ENCODE measurements around the gene IGF2BP1.

The IGF2BP1 gene

DNA sequence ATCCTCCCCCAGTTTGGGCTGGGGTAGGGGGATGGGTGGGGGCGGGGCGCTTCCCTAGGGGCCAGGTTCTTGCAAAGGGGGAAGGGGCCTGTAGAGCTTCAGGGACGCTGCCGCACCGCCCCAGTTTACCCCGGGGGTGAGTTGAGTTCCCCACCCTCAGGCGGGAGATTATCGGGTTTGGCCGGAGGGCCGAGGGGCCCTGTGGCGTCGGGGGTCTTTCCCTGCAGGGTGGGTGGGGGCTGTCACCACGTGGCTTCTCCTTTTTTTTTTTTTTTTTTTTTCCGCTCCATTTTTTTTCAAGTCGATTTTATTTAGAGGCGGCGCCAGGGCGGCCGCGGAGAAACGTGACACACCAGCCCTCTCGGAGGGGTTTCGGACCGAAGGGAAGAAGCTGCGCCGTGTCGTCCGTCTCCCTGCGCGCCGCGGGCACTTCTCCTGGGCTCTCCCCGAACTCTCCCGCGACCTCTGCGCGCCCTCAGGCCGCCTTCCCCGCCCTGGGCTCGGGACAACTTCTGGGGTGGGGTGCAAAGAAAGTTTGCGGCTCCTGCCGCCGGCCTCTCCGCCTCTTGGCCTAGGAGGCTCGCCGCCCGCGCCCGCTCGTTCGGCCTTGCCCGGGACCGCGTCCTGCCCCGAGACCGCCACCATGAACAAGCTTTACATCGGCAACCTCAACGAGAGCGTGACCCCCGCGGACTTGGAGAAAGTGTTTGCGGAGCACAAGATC lies at the start of gene IGF2BP1:
Gene IGF2BP1 (plus strand): TSS at position 283 of the 724 bp plus-strand sequence. CDS start 361 bp downstream, at position 644.
- DNase-seq: no peak

DNA sequence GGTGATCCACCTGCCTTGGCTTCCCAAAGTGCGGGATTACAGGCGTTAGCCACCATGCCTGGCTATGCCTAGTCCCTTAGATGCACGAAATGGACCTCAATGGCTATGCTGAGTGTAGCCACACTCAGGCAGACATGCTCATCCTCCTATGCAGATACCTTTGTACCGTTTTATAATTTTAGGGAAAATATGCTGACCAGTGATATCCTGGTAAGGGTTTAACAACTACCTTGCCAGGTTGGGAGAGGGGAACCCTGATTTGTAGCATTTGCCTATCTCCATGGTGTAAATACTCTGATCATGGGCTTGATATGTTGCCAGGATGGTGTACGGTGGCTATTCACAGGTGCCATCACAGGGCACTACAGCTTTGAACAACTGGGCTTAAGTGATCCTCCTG lies 45.6 kb upstream of the IGF2BP1 start:
- no peak for DNase-seq

DNA sequence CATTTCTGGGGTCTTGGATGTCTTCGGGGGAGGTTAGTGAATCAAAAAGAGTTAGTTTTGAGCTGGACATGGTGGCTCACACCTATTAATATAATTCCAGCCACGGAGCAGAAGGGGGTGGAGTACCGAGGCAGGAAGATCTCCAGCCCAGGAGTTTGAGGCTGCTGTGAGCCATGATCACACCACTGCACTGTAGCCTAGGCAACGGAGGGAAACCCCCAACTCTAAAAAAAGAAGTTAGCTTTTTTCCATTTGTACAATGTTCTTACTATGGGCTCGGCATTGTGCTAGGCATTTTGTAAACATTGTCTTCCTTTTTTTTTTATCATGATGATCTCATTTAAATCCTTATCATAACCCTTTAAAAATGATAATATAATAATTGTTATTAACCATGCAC lies 44.3 kb upstream of the IGF2BP1 start:
- no peak for DNase-seq

- no peak for DNase-seq
Measured at GRCh38 chr17:48954300-48954755, 42.9 kb upstream of the IGF2BP1 start.

DNA sequence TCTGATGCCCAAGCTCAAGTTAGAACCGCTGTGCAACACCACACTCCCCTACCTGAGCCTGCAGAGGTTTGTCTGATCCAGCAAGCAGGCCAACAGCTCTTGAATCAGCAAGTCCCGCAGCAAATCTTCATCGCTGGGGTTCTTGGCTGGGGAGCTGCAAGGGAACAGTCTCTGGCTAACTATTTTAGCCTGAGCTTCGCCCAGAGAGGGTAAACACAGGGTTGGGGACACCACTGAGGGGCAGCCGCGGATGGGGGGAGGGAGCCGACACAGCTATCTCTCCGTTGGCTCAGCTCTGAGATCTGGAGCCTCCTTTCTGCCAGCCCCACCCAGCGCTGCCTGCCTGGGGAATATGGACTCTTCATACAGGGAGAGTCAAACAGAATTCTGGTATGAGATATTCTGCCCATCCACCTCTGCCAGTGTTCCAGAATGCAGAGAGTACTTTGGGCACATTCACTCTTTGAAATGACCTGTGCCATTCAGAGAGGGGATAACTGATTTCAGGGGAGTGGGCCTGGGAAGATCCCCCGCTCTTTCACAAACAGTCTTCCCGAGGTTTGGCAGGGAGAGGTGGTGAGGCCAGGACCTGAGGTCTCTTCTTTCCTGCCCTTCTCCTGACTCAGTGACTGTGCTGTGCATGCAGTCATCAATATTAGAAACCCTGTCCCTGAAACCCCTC lies 36.2 kb upstream of the IGF2BP1 start:
- no peak for DNase-seq

DNA sequence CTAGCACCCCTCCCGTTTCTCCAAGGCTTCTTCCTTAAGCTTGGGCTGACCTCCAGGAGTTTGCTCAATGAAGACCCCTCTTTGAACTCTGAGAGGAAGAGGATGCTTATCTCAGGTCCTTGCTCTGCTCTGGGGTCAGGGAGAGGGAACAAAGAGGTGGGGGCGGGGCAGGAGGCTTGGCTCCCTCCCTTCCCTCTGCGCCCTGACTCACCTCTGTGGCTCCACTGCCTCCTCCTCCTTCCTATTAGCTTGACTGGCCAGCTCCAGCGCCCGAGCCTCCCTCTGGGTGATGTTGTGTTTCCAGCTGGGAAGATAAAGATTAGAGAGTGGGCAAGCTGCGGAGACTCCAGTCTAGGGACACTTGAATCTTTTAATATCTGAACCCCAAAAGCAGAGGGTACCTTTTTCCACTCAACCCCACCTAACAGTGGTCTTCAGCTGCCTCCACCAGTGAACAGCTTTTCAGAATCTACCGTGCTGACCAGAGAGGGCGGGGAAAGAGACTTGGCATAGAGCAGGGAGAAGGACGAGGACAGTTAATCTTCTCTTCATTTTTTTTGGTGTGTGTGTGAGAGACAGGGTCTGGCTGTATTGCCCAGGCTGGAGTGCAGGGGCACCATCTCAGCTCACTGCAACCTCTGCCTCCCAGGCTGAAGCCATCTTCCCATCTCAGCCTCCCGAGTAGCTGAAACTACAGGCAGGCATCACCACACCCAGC lies 35.5 kb upstream of the IGF2BP1 start:
- no peak for DNase-seq

GRCh38 chr17:48970224-48970623 lies 27.0 kb upstream of the IGF2BP1 start:
- no peak for DNase-seq

DNA sequence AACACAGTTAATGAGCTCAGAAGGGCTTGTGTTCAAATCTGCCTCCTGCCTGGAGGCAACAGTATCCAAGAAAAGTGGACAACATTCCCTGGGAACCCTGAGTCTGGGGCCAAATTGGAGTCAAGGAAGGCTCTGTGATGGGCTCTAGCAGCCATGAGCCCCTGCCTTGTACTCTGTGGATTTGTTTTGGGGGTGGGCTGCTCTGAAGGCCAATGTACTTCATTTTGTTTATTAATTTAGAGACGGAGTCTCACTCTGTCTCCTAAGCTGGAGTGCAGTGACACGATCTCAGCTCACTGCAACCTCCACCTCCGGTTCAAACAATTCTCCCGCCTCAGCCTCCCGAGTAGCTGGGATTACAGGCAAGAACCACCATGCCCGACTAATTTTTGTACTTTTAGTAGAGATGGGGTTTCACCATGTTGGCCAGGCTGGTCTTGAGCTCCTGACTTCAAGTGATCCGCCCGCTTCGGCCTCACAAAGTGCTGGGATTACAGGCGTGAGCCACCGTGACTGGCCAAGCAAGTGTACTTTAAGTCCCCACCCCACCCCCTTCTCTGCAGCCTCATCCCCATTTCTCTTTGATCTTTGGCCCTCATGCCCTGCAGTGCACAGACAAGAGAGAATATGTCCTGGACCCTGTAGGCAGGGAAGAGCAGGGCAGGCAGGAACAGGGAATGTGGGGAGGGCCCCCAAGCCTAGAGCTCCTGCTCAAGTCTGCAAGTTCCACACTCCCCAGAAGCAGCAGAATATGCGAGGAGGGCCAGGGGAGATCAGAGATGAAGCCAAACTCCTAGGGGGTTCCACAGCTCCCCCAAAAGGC lies 26.1 kb upstream of the IGF2BP1 start:
- DNase-seq: no peak

GRCh38 chr17:48972749-48973097 lies 24.5 kb upstream of the IGF2BP1 start:
- DNase-seq: no peak

GRCh38 chr17:48973806-48974205 lies 23.4 kb upstream of the IGF2BP1 start:
- DNase-seq: no peak

GRCh38 chr17:48981927-48982539 lies 15.2 kb upstream of the IGF2BP1 start:
- DNase-seq: no peak

- DNase-seq: no peak
Measured at GRCh38 chr17:48985436-48986245, 11.5 kb upstream of the IGF2BP1 start.

- no peak for DNase-seq
Measured at GRCh38 chr17:48989100-48989499, 8.1 kb upstream of the IGF2BP1 start.

DNA sequence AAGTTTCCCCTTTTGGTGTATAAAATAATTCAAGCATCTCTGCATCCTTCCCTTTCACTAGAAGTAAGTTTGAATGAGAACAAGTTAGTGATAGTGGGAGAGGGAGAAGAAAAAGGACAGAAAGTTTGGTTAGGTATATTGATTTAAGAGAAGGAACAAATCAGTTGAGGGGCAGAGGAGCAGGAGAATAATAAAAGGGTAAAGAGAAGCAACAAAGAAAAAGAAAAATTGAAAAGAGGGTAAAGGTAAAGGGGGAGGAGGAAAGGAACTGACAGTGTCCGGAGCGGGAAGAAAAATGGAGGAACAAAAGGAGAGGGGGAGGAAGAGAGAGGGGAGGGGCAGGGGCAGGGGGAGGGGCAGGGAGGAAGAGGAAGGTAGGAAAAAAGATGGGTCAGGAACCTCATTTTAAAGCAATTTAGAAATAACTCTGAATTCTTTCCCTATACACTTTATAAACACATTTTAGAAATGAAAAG lies 6.3 kb upstream of the IGF2BP1 start:
- DNase-seq: no peak

DNA sequence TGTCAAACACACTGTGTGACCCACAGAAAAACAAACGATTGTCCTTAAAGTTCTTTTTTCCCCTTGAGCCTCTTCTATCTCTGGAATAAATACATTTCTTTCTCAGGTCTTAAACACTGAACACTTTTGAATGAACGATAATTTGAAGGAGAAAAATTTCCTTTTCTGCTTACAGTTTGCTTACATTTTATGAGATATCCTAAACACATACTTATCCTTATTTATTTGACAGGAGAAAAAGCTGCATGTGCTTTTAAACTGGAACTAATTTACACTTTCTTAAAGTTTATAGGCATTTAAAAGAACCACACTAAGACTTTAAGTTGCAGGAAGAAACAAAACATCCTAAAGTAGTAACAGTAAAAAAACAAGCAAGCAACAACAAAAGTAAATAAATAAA lies 4.7 kb upstream of the IGF2BP1 start:
- DNase-seq: no peak

DNA sequence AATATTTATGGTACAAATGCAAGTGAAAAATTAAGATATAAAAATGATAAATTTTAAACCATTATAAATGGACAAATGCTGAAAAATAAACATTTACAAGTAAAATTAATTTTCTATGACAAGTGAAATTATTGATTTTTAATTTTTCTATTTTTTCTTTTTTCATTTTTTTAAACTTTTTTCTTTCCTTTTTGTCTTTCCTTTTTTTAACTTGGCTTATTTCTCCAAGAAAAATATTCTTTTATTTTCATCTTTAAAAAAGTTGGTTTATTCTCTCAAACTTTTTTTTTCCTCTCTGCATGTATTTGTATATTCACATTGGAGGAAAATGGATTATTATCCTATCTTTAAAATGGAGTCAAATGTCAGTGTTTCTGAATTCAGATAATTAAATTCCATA lies 3.9 kb upstream of the IGF2BP1 start:
- no peak for DNase-seq

DNA sequence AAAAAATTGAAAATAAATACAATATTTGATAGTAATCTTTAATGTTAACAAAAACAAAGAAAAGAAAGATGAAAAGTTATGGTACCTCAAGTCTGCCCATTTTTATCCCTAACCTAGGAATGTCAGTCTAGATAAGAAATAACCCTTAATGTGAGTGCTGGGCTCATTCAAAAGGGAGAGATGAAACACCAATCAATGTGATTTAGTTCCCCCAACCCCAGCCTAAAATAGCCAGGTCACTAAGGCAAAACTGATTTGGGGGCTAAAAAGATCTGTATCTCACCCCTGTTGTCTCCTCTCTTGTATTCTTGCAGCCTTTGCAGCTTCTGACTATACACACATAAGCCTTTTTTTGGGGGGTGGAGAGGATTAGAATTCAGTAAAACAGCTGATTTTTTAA lies 3.2 kb upstream of the IGF2BP1 start:
- no peak for DNase-seq

GRCh38 chr17:48994549-48995303 lies 2.5 kb upstream of the IGF2BP1 start:
- no peak for DNase-seq

GRCh38 chr17:48995304-48995973 lies 1.7 kb upstream of the IGF2BP1 start:
- no peak for DNase-seq
